Measurements from ENCODE around the gene SRRM2.

- TF ChIP-seq EZH2 (IDR thresholded peaks at IDR 0.05; ENCODE audit: insufficient read depth, poor library complexity, severe bottlenecking) (no peak), EZH2phosphoT487 (IDR thresholded peaks at IDR 0.05; ENCODE audit: insufficient read depth, low read depth) (no peak)
Measured at GRCh38 chr16:2765462-2766404, 13.3 kb downstream of the SRRM2 start.

All from GM23248 (cell line).